NCI-H146 treated with DMSO at 0.1 percent for 48 hours (cell line): ENCODE data around the gene HFE.
"Not testable (repeated sequence)": the region's sequence is repeated elsewhere in the genome, so short reads cannot be mapped to it uniquely, and the experiment has no call there.

Experiments used
- DNase-seq: peaks from one replicate; lab custom pipeline; 2025; ENCODE audit not compliant: unreplicated experiment; lab: John Stamatoyannopoulos, UW

The HFE gene, protein sequence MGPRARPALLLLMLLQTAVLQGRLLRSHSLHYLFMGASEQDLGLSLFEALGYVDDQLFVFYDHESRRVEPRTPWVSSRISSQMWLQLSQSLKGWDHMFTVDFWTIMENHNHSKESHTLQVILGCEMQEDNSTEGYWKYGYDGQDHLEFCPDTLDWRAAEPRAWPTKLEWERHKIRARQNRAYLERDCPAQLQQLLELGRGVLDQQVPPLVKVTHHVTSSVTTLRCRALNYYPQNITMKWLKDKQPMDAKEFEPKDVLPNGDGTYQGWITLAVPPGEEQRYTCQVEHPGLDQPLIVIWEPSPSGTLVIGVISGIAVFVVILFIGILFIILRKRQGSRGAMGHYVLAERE

DNA sequence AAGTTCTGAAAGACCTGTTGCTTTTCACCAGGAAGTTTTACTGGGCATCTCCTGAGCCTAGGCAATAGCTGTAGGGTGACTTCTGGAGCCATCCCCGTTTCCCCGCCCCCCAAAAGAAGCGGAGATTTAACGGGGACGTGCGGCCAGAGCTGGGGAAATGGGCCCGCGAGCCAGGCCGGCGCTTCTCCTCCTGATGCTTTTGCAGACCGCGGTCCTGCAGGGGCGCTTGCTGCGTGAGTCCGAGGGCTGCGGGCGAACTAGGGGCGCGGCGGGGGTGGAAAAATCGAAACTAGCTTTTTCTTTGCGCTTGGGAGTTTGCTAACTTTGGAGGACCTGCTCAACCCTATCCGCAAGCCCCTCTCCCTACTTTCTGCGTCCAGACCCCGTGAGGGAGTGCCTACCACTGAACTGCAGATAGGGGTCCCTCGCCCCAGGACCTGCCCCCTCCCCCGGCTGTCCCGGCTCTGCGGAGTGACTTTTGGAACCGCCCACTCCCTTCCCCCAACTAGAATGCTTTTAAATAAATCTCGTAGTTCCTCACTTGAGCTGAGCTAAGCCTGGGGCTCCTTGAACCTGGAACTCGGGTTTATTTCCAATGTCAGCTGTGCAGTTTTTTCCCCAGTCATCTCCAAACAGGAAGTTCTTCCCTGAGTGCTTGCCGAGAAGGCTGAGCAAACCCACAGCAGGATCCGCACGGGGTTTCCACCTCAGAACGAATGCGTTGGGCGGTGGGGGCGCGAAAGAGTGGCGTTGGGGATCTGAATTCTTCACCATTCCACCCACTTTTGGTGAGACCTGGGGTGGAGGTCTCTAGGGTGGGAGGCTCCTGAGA lies at the start of gene HFE:
Gene HFE (plus strand): TSS at position 146 of the 832 bp plus-strand sequence. CDS start 12 bp downstream, at position 158.
- peak; percentile 24 for DNase-seq

DNA sequence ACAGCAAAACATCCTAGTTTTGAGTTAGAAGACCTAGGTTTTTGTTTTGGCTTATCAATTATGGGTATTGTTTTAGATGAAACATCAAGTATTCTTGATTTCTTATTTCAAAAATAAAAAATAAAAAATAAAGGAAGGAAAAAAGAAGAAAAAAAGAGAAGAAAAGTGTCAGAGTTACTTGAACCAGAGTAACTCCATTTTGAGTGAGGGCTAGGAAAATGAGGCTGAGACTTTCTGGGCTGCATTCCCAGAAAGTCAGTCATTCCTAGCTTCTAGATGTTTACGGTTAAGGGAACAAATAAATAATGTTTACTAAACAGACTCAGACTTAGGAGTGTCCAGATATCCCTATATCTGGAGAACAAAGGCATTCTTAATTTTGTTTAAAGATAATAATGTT lies 45.3 kb upstream of the HFE start:
- no peak for DNase-seq

DNA sequence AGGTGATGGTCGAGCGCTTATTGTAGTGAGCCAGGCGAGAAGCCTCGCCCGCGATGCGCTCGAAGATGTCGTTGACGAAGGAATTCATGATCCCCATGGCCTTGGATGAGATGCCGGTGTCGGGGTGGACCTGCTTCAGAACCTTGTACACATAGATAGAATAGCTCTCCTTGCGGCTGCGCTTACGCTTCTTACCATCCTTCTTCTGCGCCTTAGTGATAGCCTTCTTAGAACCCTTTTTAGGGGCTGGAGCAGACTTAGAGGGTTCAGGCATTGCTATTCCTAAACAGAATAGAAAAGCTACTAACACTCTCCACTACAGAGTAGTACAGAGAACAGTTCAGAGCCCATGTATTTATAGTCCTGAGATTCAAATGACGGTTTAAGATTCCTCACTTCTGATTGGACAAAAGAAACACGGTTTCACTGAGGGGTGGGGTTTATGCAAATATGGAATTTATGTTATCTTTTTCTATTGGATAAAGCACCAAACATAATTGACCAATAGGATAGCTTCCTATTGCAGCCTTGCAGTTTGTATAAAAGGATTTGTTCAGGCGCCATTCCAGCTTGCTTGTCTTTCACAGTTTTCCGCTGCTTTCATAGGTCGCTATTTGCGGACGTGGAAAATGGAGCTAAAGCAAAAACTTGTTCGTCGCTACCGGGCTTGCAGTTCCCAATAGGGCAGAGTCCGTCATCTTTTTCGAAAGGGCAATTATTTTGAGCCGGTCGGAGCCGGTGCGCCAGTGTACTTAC lies 43.7 kb upstream of the HFE start:
- peak; percentile 98 for DNase-seq

DNA sequence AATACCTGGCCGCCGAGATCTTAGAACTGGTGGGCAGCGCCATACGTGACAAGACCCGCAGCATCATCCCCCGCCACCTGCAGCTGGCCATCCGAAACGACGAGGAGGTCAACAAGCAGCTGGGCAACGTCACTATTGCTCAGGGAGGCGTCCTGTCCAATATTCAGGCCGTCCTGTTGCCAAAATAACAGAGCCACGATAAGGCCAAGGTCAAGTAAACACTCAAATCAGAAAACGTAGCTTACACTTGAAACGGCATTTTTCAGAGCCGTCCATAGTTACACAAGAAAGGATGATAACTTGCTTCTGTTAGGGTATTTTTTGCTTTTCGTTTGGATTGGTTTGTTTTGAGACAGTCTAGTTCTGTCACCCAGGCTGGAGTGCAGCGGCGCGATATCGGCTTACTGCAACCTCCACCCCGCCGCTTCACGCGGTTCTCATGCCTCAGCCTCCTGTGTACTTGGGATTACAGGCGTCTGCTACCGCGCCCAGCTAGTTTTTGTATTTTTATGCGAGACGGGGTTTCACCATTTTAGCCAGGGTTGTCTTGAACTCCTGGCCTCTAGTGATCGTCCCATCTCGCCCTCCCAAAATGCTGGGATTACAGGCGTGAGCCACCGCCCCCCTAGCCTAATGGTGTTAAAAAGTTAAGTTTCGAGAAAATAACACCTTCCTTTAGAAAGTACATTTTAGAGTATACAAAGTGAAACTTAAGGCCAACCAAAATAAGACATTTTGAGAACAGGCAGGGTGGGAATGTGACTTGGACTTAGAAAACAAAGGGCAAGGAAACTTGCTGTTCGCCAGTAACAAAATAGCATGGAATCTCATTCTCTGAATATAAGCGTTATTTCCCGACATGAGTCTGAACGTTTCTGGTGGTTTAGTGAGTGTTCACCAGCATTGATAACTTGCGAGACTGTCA lies 42.8 kb upstream of the HFE start:
- no peak for DNase-seq

DNA sequence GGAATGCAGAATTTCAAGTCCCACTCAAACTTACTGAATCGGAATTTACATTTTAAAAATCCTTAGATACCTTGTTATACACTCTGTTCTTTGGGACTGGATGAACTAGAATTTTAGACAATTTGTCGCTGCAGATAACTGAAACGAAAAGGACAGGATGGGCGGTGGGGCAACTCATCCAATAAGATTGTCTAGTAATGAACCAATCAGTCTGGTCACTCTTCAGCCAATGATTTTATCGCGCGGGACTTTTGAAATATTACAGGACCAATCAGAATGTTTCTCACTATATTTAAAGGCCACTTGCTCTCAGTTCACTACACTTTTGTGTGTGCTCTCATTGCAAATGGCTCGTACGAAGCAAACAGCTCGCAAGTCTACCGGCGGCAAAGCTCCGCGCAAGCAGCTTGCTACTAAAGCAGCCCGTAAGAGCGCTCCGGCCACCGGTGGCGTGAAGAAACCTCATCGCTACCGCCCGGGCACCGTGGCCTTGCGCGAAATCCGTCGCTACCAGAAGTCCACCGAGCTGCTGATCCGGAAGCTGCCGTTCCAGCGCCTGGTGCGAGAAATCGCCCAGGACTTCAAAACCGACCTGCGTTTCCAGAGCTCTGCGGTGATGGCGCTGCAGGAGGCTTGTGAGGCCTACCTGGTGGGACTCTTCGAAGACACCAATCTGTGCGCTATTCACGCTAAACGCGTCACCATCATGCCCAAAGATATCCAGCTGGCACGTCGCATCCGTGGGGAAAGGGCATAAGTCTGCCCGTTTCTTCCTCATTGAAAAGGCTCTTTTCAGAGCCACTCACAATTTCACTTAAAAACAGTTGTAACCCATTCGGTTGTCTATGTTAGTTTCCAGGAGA lies 41.9 kb upstream of the HFE start:
- DNase-seq, result peak; percentile 97

DNA sequence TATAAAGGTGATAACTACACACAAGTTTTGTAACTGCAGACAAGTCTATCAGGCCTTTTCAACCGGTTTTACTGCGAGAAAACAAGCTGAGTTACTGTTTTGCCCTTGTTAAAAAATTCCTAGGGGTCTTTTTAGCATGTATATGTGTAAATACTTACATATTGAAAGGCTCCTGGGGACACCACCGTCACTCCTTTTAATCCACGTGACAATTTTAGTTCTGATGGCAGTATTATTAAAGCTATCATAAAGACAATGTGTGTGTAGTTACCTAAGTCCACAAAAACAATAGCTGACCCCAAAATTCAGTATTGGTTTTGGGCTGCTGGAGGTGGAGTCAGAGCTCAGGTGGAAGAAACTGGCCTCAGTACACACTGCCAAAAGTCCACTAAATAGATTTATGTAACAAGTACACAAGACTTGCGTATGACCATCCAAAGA lies 41.3 kb upstream of the HFE start:
- DNase-seq, result peak; percentile 75

DNA sequence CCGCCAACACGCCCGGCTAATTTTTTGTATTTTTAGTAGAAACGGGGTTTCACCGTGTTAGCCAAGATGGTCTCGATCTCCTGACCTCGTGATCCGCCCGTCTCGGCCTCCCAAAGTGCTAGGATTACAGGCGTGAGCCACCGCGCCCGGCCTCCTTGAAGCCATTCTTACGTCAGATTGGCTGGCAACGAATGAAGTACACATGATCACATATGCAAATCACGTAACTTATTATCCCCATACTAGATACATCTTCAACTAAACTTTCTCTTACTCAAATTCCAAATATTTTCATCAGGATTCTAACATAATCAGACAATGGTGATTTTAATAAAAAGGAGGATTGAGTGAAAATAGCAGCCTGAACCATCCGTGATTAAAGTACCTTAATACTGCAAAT lies 39.9 kb upstream of the HFE start:
- not testable (repeated sequence) for DNase-seq

DNA sequence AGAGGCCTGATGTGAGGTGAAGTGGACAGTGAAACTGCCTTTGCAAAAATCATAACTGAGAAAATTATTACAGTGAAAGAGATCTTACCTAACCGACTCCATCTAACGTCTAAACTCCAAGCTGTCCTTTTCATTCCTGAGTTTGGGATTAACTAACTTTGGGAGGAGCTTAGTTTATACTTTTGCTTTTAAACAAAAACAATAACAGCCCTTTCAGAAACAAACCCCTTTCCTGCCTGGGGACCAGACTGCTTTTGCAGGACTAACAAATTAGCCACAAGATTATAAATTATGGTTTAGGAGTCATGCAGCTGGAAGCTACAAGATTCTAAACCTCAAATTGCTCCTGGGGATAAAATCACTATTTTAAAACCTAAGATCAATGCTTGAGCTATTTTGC lies 38.6 kb upstream of the HFE start:
- DNase-seq, result no peak

DNA sequence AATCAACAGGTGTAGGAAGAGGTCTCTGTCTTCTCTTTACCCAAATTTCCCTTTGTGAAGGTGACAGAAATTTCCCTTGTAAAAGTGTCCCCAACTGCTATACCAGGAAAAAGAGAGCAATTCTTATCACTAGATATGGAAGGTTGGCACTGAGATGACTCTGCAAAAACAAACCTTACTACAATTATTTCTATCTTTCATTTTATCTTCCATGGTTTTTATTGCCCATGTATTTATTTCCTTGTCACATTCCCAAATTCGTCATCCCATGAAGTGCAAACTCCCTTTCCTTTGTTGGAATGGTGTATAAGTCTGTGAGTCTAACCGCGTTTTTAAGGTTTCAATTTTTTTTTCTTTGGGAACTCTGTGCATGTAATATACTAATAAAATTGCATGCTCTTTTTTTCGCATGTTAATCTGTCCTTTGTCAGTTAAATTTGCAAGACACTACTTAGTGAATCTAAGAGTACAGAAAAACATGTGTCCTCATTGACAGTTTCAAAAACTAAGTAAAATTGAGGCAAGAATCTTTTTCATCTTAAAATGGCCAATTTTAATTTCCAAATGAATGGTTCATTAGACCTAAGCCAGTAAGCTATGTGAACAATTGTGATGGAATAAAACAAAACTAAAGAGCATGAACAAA lies 35.4 kb upstream of the HFE start:
- no peak for DNase-seq

DNA sequence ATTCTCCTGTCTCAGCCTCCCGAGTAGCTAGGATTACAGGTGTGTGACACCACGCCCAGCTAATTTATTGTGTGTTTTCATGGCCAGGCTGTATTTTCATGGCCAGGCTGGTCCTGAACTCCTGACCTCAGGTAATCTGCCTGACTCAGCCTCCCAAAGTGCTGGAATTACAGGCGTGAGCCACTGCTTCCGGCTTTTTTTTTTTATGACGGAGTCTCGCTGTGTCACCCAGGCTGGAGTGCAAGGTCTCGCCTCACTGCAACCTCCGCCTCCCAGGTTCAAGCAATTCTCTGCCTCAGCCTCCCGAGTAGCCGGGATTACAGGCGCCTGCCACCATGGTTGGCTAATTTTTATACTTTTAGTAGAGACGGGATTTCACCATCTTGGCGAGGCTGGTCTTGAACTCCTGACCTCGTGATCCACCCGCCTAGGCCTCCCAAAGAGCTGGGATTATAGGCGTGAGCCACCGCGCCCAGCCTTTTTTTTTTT lies 34.4 kb upstream of the HFE start:
- not testable (repeated sequence) for DNase-seq

DNA sequence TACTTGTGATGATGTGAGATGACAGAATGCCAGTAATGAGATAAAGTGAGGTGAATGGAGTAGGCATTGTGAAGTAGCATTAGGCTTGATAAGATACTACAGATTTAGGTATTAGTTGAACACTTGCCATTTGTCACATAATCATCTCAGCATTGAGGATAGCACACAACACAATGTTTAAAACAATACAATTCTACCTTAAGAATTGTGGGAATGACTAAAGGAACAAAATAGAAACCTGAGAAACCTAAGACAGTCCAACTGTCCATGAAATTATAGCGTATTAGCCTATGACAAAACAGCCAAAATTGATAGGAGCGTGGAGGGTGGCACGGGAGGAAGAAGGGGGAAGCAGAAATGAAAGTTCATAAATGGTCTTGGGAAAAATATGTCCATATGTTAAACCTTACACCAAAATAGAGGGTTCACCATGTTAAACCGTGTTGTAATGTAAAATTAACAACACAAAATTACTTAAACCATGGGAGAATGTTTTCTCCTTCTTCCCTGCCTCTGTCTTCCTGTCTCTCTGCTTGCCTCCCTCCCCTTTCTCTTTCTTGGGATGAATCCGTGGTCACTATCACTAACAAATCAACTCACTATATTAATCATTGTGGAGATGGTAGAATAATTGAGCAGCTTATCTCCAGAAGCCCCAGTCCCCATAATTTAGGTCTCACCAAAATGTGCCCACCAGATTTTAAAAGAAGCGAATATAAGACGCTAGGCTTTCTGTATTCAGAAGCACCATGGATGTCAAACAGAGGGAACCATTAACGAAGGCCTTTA lies 33.0 kb upstream of the HFE start:
- DNase-seq, result no peak

DNA sequence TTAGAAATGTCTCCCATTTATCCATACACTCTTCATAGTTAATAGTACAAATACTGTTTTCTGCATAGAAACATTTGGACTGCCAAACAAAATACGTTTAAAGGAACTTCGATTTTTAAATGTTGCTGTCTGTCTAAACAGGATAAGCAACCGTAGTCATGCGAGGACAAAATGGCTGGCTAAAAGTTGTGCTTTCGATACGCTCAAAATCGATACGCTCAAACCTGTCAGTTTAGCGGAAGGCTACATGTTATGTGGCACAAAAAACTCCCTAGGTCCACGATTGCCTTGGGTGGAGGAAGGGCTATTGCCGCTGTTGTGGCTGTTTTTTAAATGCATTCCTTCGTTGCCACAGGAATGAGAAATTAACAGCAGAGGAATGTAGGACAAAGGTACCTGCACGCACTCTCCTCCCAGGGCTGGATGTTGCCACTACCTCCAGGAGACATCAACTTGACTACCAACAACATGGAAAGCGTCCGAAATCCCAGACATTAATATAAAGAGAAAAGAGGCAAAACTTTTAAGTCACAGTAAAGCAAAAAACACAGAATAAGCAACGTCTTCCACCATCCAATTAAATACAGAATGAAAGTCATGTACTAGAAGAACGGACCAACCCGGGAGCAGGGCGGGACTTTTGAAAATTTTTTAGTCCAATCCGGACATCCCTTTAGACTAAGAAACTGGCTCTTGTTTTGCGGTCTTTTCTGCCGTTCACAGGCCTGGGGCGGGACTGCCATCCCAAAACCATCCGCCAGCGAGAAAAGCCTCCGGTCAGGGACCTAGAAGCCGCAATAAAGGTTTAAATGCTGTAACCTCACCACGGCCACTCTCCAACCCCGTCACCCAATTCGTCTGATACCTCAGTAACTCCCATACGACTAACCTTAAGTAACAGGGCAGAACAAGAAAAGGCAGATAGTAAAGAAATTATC lies 32.2 kb upstream of the HFE start:
- DNase-seq, result peak; percentile 91

DNA sequence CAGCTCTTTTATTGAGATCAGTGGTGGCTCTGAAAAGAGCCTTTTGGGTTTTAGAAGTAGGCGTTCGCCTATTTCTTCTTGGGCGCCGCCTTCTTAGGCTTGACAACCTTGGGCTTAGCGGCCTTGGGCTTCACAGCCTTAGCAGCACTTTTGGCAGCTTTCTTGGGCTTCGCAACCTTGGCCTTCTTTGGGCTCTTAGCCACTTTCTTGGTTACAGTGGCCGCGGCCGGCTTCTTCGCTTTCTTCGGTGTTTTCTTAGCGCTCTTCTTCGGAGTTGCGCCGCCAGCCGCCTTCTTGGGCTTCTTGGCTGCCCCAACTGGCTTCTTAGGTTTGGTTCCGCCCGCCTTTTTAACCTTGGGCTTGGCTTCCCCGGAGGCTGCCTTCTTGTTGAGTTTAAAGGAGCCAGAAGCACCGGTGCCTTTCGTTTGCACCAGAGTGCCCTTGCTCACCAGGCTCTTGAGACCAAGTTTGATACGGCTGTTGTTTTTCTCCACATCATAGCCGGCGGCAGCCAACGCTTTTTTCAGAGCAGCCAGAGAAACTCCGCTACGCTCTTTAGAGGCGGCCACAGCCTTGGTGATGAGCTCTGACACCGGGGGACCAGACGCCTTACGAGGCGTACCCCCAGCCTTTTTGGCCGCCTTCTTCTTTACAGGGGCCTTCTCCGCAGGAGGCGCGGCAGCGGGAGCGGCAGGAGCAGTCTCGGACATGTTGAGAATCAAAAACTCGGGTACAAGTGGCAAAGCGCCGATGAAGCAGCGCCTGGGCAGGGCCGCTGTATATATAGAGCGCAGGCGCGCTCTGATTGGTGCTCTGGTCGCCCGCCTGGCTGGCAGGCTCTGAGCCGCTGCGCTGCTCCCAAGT lies 31.3 kb upstream of the HFE start:
- DNase-seq, result peak; percentile 83

DNA sequence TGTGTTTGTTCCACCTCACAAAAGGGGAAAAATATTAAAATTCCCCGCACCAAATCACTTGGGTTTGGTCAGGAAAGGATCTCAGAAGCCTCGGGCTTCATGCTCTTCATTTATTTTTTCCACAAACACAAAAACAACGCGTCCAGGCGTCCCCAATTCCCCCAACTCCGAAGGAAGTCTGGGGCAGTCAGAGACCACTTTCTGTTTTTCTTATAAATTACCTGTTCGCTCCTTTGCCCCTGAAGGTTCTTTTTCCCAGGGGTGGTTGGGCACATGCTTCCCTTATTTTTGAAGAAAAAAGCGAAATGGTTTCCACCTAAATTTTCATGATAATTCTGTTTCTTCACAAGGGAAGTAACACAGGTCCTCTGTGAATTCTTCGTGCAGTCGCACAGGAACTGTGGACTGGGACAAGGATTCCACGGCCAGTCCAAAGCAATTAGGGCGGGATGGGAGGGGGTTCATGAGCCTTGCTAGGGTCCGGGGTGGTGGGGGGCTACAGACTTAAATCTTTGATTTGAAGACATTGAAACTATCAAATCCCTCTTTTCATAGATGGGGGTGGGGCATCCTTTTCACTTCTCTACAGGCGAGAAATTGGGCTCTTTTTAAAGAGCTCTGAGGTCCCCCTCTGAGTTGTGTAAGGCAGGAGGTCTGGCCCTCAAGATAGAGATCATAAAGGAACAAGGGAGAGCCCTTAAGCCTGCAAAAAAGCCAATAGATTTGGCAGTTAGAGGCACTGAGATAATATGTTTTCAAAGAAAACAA lies 30.5 kb upstream of the HFE start:
- DNase-seq, result peak; percentile 42

DNA sequence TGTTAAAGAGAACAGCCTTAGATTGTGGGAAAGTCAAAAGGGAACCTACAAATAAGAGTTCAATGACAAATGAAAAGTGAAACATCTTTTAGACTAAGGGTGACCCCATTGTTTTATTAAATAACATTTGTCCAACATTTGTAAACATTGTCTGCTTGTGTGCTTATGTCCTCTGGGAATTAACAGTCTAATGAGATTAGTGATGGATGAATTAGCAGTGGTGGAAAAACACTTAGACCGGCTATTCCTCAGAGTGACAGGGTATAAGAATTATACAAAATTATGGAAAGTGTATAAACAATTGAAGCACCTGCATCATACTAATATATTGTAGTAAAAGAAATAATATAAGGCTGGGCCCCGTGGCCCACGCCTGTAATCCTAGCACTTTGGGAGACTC lies 29.3 kb upstream of the HFE start:
- DNase-seq, result no peak
